OCI-LY1 (cell line): ENCODE measurements around the gene ST3GAL3.

Experiments used
- H2AFZ ChIP-seq: fragments of 200-600 bp; sonication (generic), shearing (Covaris generic); 2 replicates; pipeline ENCODE4 v1.6.0; 2014; ENCODE audit warnings: antibody characterized with exemption, mild to moderate bottlenecking, low read length
- H3F3A ChIP-seq: fragments of 200-600 bp; sonication (generic), shearing (Covaris generic); 2 replicates; pipeline ENCODE4 v1.6.0; 2014; ENCODE audit warnings: mild to moderate bottlenecking, antibody characterized with exemption, low read length, moderate library complexity; ENCODE audit not compliant: insufficient read depth
- H3K27ac ChIP-seq: fragments of 200-600 bp; sonication (generic); 2 replicates; pipeline ENCODE4 v1.5.1; 2014; ENCODE audit warnings: low read length, mixed run types, mild to moderate bottlenecking, low read depth; ENCODE audit not compliant: poor library complexity, severe bottlenecking
- H3K27me3 ChIP-seq: fragments of 200-600 bp; sonication (generic); 2 replicates; pipeline ENCODE4 v1.6.0; 2014; ENCODE audit warnings: antibody characterized with exemption, mild to moderate bottlenecking, low read length, moderate library complexity; ENCODE audit not compliant: insufficient read depth
- H3K36me3 ChIP-seq: fragments of 200-600 bp; sonication (generic); 2 replicates; pipeline ENCODE4 v1.6.1; 2014; ENCODE audit warnings: mild to moderate bottlenecking, antibody characterized with exemption, low read length, moderate library complexity, mixed read lengths; ENCODE audit not compliant: insufficient read depth
- H3K4me1 ChIP-seq: fragments of 200-600 bp; sonication (generic); 2 replicates; pipeline ENCODE4 v1.5.1; 2014; ENCODE audit warnings: mild to moderate bottlenecking, low read length, moderate library complexity; ENCODE audit not compliant: insufficient read depth, severe bottlenecking
- H3K4me2 ChIP-seq: fragments of 200-600 bp; sonication (generic), shearing (Covaris generic); 2 replicates; pipeline ENCODE4 v1.6.1; 2014; ENCODE audit warnings: low read length
- H3K4me3 ChIP-seq: fragments of 200-600 bp; sonication (generic); 2 replicates; pipeline ENCODE4 v1.5.1; 2014; ENCODE audit warnings: low read length, low read depth, mild to moderate bottlenecking, mixed read lengths; ENCODE audit not compliant: poor library complexity, severe bottlenecking
- H3K79me2 ChIP-seq: fragments of 200-600 bp; shearing (Covaris generic); 2 replicates; pipeline ENCODE4 v1.6.1; 2016; ENCODE audit warnings: mixed run types, low read length, mixed read lengths; ENCODE audit not compliant: insufficient read depth
- H3K9ac ChIP-seq: fragments of 200-600 bp; sonication (generic), shearing (Covaris generic); 2 replicates; pipeline ENCODE4 v1.6.1; 2014; ENCODE audit warnings: mild to moderate bottlenecking, low read length, mixed read lengths
- H3K9me2 ChIP-seq: fragments of 200-600 bp; sonication (generic), shearing (Covaris generic); 2 replicates; pipeline ENCODE4 v1.6.1; 2014; ENCODE audit warnings: low read depth, mild to moderate bottlenecking, low read length, mixed read lengths
- H3K9me3 ChIP-seq: fragments of 200-600 bp; shearing (Covaris generic); 2 replicates; pipeline ENCODE4 v1.6.1; 2014; ENCODE audit warnings: low read length, mixed read lengths
- H4K20me1 ChIP-seq: fragments of 200-600 bp; sonication (generic), shearing (Covaris generic); 2 replicates; pipeline ENCODE4 v1.6.0; 2016; ENCODE audit warnings: mild to moderate bottlenecking, low read length; ENCODE audit not compliant: insufficient read depth
- EZH2 ChIP-seq: fragments of 200-600 bp; sonication (generic), shearing (Covaris generic); IDR thresholded peaks from 2 replicates; pipeline ENCODE4 v1.8.0; 2017; ENCODE audit warnings: borderline replicate concordance, mixed run types, mild to moderate bottlenecking, antibody characterized with exemption, low read length, moderate library complexity, mixed read lengths
- TF ChIP-seq, protein P1 (sequence below): fragments of 200-600 bp; sonication (generic), shearing (Covaris generic); IDR thresholded peaks from 2 replicates; pipeline ENCODE4 v1.5.1; 2017; ENCODE audit warnings: mild to moderate bottlenecking, antibody characterized with exemption, low read length, moderate library complexity, mixed read lengths

ST3GAL3 gene

DNA sequence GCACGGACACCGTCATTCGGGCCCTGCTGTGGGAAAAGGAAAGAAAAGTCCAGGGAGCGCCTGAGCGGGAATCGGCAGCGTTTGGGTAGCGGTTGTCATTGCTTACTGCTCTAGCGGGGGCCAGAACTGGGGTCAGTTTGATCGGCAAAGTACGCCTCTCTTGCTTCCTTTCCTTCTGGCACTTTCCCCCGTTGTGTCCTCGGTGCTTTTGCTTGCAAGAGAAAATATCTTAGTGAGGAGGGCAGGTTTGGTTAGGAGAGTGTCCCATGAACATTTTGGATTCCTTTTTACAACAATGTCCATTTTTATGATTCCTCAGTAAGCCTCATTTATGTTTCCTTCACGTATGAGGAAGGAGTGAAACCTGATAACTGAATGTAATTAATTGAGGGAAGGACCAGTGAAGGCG, 670 bp downstream of the ST3GAL3 start:
- Histone ChIP-seq H3K4me3 (peak overlapping the region; percentile 98), H3F3A (no peaks in the 10 kb centered on the region), H3K79me2 (peaks cover 13% of the 10 kb centered on the region), H4K20me1 (no peaks in the 10 kb centered on the region), H3K4me1 (peaks cover 28% of the 10 kb centered on the region), H3K36me3 (peaks cover 49% of the 10 kb centered on the region), H3K9me3 (no peaks in the 10 kb centered on the region), H3K27me3 (no peaks in the 10 kb centered on the region), H3K9me2 (no peaks in the 10 kb centered on the region), H3K4me2 (peak overlapping the region; percentile 99), H3K27ac (peak overlapping the region; percentile 45), H2AFZ (0 out of 2 replicates have a peak overlapping the region, but pooled peaks have one; percentile 36), H3K9ac (peak overlapping the region; percentile 97)
- TF ChIP-seq, protein P1, sequence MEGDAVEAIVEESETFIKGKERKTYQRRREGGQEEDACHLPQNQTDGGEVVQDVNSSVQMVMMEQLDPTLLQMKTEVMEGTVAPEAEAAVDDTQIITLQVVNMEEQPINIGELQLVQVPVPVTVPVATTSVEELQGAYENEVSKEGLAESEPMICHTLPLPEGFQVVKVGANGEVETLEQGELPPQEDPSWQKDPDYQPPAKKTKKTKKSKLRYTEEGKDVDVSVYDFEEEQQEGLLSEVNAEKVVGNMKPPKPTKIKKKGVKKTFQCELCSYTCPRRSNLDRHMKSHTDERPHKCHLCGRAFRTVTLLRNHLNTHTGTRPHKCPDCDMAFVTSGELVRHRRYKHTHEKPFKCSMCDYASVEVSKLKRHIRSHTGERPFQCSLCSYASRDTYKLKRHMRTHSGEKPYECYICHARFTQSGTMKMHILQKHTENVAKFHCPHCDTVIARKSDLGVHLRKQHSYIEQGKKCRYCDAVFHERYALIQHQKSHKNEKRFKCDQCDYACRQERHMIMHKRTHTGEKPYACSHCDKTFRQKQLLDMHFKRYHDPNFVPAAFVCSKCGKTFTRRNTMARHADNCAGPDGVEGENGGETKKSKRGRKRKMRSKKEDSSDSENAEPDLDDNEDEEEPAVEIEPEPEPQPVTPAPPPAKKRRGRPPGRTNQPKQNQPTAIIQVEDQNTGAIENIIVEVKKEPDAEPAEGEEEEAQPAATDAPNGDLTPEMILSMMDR: no peak
- no peak for TF ChIP-seq EZH2

DNA sequence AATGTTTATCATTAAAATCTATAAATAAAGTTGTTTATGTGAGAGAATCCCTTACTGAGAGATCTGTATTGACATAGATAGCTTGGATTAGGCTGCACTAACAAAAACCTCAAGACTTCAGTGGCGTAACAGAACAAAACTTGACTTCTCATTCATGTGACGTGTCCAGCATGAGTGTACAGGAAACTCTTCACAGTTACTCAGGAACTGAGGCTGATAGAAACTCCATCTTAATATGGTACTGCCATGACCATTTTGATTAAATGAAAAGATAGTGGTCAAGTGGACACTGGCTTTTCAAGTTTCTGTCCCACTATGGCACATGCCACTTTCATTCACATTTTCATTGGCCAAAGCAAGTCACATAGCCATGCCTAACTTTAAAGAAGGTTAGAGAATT, 3.7 kb downstream of the ST3GAL3 start:
- H3K9me2 ChIP-seq: no peaks in the 10 kb centered on the region
- peaks cover 21% of the 10 kb centered on the region for H3K4me1 ChIP-seq
- TF ChIP-seq EZH2: no peak
- TF ChIP-seq, protein P1: no peak
- no peak overlapping the region for H3K27ac ChIP-seq
- no peaks in the 10 kb centered on the region for H4K20me1 ChIP-seq
- no peak overlapping the region for H3K4me3 ChIP-seq
- H3K36me3 ChIP-seq: peaks cover 29% of the 10 kb centered on the region
- no peak overlapping the region for H2AFZ ChIP-seq
- no peak overlapping the region for H3K9ac ChIP-seq
- H3K79me2 ChIP-seq: peaks cover 24% of the 10 kb centered on the region
- H3K4me2 ChIP-seq: no peak overlapping the region
- no peaks in the 10 kb centered on the region for H3K27me3 ChIP-seq
- no peaks in the 10 kb centered on the region for H3F3A ChIP-seq
- no peaks in the 10 kb centered on the region for H3K9me3 ChIP-seq

DNA sequence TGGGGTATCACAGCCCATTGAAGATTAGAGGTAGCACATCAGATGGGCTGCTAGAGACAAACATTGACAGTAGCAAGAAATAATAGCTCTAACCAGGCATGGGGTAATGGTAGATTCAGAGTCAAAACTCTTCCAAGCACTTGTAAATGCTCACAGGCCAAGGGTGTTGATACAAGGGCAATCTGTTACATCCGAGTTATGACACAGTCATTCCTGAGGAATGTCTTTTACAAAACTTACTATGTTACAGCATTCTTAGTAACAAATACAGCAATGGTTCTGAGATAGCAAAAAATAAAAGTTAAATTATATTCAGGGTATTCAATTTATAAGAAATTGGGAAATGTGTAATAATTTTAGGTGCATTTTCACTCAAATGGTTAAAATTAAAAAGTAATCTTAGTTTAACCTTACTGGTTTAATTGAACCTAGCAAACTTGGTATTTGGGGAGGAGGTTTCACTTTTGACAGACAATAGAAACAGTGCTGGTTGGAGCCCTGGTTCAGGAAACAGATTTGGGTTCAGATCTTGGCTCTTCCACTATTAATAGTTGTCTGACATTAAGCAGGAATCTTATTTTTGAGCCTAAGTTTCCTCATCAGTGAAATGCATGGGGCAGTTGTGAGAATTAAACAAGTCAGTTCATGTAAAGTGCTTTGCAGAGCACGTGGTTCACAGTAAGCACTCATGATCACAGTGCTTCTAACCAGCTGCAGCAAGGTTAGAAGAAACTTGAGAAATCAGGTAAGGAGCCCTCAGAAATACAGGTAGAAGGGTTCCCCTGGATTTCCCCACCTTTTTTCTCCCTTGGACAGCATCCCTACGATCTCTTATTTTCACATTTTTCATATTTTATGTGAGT, 4.4 kb downstream of the ST3GAL3 start:
- Histone ChIP-seq H3K9ac (no peak overlapping the region), H3K9me2 (no peaks in the 10 kb centered on the region), H3K27ac (no peak overlapping the region), H3F3A (no peaks in the 10 kb centered on the region), H3K79me2 (peaks cover 26% of the 10 kb centered on the region), H3K4me1 (peaks cover 14% of the 10 kb centered on the region), H3K9me3 (no peaks in the 10 kb centered on the region), H3K4me2 (no peak overlapping the region), H3K27me3 (no peaks in the 10 kb centered on the region), H3K36me3 (peaks cover 29% of the 10 kb centered on the region), H3K4me3 (no peak overlapping the region), H2AFZ (no peak overlapping the region), H4K20me1 (no peaks in the 10 kb centered on the region)
- TF ChIP-seq EZH2: no peak
- TF ChIP-seq, protein P1: no peak
